SH-SY5Y (cell line): Measurements from ENCODE around the gene SSBP3.

Experiments
- GATA2 ChIP-seq: IDR thresholded peaks from 2 replicates; pipeline ENCODE4 v1.6.1; 2011; ENCODE audit warnings: mild to moderate bottlenecking, low read depth, low read length
- GATA3 ChIP-seq: IDR thresholded peaks from 2 replicates; pipeline ENCODE4 v1.6.1; 2011; ENCODE audit warnings: low read depth, mild to moderate bottlenecking, low read length, moderate library complexity

DNA sequence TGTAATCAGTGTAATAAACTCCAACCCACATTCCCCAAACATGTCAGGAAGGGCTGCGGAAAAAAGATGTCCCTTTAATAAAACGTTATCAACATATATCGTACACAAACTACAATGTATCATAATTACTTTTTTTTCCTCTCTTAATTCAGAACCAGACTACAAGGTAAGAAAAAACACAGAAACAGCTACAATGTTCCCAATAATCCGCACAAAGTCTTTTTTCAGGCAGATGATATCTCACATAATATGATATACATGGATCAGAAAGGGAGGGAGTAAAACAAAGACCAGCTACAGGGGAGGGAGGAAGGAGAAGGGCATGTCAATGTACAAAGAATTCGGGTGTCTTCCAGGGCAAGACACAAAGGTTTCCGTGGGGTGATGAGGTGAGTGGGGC is 180.8 kb downstream of the SSBP3 start:
- peak; percentile 47 for TF ChIP-seq GATA2
- no peak; the same call in 1 of the 2 replicates for TF ChIP-seq GATA3
